GM23338 (cell line): ENCODE data around the gene CHMP4B.

Source experiments
- CTCF ChIP-seq, 2 experiments: fragments of 200-600 bp in 1 of 2; sonication (generic) in 1 of 2; conservative IDR thresholded peaks; 2 replicates each; pipeline versions ENCODE4 v1.5.1 to v1.6.1; 2016 to 2017; ENCODE audit warnings: antibody characterized with exemption in 2 of 2, low read depth in 2 of 2, mild to moderate bottlenecking in 2 of 2, moderate library complexity in 1 of 2
- EZH2 ChIP-seq: fragments of 200-600 bp; sonication (generic); IDR thresholded peaks from one replicate; pipeline ENCODE4 v1.8.0; 2017; ENCODE audit warnings: antibody characterized with exemption, mild to moderate bottlenecking, low read depth; ENCODE audit not compliant: unreplicated experiment
- EZH2phosphoT487 ChIP-seq: fragments of 200-600 bp; sonication (generic); IDR thresholded peaks from one replicate; pipeline ENCODE4 v1.8.1; 2018; ENCODE audit warnings: antibody characterized with exemption; ENCODE audit not compliant: unreplicated experiment
- POLR2AphosphoS5 ChIP-seq: IDR thresholded peaks from 2 replicates; pipeline ENCODE4 v1.6.1; 2016; ENCODE audit warnings: antibody characterized with exemption, low read depth
- REST ChIP-seq: IDR thresholded peaks from one replicate; pipeline ENCODE4 v1.6.1; 2018; ENCODE audit warnings: antibody characterized with exemption; ENCODE audit not compliant: unreplicated experiment
- ZNF114 ChIP-seq: fragments of 250-450 bp; sonication (Bioruptor Pico); IDR thresholded peaks from 2 replicates; pipeline ENCODE4 v1.5.0; 2020; ENCODE audit warnings: mild to moderate bottlenecking, moderate library complexity

- TF ChIP-seq CTCF (conservative IDR thresholded peaks at IDR 0.05; ENCODE audit: low read depth in 2 of 2) (0 out of 4 replicates have a peak, but pooled peaks of 1 of the 2 experiments have one; percentile 9), REST (no peak), POLR2AphosphoS5 (no peak), EZH2 (no peak), EZH2phosphoT487 (no peak), ZNF114 (CRISPR knock-in tag) (no peak)
Observed at GRCh38 chr20:33781133-33781532, 30.0 kb upstream of the CHMP4B start.
